Renal cortical epithelial cell (primary cell): ENCODE results near the gene TTBK1. TPM values are rescaled to one million over a fixed set of nuclear protein-coding genes. Genes with fewer than 3 reads are reported as not detected.

Source experiments
- DNase-seq: peaks from one replicate; pipeline ENCODE4 v3.0.0-alpha.2; 2011; ENCODE audit warnings: low read depth
- total RNA-seq: library from RNA; depleted of rRNA; stranded (reverse); fragments of >200 nt; gene quantifications from 2 replicates; pipeline ENCODE4 v1.2.3, GENCODE V29; 2014

Gene TTBK1
- total RNA-seq, 1 donor from 2014 or later, result 0.10 TPM

DNA sequence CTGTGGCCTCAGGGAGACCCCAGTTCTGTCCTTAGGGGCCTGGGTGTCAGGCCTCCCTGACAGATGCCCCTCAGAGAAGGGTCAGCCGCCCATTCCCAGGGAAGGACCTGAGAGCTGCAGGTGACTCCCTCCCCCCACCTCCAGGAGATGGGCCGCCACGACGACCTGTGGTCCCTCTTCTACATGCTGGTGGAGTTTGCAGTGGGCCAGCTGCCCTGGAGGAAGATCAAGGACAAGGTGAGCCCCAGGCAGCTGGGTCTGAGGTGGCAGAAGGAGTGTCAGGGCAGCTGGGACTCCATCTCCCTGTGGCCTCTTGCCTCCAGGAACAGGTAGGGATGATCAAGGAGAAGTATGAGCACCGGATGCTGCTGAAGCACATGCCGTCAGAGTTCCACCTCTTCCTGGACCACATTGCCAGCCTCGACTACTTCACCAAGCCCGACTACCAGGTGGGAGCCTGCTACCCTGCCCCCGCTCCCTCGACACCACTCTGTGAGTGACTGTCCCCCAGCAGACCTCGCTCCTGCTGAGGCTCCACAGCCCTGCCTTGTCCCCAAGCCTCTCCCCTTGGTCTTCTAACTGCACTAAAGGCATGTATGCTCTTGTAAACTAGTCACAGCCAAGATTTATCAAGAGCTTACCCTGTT is 12.2 kb downstream of the TTBK1 start:
- no peak for DNase-seq

GRCh38 chr6:43256670-43257366 is 13.5 kb downstream of the TTBK1 start:
- no peak for DNase-seq

DNA sequence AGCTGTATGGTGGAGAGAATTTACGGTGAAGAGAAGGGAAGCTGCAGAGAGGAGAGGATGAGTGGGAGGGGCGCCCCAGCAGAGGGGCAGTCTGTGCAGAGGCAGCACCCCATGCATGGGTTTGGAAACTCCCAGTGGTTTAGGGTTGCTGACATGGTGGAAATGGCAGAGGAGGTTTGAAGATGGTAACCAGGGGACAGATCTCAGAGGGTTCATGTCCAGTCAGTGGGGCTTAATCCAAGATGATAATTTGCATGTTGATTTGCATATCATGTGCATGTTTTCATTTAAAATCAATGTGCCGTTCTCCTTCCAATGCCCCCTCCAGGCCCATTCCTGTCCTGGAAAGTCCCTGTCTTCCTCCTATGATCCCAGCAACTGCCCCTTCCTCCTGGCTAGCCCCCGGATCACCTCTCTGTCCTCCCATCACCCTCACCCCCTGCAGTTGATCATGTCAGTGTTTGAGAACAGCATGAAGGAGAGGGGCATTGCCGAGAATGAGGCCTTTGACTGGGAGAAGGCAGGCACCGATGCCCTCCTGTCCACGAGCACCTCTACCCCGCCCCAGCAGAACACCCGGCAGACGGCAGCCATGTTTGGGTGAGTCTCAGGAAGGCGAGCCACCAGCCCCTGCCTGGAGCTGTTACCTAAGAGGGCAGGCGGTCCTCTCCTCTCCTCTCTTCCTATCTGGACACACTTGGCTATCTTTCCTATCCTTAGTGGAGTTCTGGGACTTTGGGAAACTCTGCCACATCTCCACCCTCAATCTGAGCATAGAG is 14.3 kb downstream of the TTBK1 start:
- no peak for DNase-seq

- no peak for DNase-seq
Measured at GRCh38 chr6:43258180-43258579, 14.9 kb downstream of the TTBK1 start.

- no peak for DNase-seq
Measured at GRCh38 chr6:43258807-43259686, 15.8 kb downstream of the TTBK1 start.

DNA sequence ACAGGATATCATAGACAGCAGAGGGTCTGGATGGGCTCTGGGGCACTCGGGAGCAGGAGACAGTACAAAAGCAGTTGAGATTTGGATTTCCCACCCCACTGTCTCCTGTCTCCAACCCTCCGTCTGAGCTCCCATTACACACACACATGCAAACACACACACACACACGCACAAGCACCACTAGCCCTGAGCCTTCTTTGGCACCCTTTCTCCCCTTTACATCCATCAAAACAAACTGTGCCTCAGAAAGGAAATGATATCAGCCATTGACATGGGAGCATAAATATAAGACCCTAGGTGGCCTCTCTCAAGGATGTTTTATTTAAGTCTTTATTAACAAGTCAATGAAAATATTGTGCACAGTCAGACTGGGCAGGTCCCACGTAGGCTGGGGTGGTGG is 17.5 kb downstream of the TTBK1 start:
- DNase-seq, result no peak

- DNase-seq, result no peak
Measured at GRCh38 chr6:43261198-43261597, 17.9 kb downstream of the TTBK1 start.

DNA sequence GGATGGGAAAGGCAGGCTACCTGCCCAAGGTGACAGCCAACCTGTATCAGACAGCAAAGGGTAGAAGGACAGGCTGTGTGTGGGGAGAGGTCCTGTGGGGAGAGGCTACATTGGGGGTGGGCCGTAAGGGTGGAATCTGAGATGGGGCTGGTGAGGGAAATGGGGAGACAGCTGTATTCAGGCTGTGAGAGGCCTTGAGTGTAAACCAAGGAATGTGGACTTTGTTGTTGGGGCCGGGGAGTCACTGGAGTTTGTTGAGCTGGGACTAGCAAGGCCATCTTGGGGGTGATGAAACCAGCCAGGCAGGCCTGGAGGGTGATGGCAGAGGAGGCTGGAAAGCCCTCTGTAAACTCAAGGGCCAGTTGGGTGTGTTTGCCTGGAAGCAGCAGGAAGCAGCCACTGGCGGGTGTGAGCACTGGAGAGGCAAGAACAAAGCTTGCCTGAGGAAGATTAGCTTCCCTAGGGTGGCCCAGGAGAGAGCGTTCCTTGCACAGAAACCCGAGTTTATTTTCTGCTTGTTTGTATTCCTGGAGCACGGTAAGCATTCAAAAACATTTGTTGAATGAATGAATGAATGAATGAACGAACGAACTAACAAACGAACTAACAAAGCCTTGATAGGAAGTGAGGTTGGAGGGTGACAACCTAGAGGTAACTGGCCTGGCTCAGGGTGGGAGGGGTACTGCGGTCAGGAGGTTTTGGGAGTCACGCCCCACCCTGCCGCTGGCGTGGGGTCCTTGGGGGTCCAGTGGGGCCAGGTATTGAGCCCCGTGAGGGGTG is 18.9 kb downstream of the TTBK1 start:
- DNase-seq, result no peak

GRCh38 chr6:43262780-43263313 is 19.6 kb downstream of the TTBK1 start:
- DNase-seq, result no peak

DNA sequence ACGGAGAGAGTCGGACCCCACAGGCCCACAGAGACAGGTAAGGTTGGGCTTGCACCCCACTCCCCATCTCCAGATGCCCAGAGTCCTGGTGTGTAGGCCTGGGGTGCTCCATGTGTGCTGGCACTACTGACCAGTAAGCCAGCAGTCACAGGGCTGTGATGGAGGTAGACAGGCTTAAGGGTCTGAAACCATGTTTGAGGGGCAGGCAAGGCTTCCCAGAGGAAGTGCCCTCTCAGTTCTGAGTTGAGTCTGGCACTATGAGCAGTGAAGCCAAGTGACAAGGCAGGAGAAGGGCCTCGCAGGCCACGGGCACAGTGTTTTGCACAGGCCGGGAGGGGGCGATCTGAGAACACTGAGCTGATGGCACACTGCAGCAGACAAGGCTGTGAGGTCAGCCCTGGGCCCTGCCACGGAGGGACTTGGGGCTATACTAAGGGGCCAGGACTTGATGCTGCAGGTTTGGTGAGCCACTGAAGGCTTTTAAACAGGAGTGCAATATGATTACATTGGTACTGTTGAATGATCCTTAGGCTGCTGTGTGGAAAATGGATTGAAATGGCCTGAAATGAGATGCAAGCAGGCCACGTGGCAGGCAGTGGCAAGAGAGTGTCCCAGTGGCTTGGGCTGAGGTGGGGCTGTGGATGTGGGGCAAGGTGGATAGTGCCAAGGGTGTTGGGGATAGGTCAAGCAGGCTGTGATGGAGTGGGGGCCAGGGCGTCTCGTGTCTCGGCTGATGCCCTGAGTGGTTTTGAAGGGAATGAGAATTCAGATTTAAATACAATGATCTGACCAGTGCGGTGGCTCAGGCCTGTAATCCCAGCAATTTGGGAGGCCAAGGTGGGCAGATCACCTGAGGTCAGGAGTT is 20.3 kb downstream of the TTBK1 start:
- peak; percentile 46 for DNase-seq

DNA sequence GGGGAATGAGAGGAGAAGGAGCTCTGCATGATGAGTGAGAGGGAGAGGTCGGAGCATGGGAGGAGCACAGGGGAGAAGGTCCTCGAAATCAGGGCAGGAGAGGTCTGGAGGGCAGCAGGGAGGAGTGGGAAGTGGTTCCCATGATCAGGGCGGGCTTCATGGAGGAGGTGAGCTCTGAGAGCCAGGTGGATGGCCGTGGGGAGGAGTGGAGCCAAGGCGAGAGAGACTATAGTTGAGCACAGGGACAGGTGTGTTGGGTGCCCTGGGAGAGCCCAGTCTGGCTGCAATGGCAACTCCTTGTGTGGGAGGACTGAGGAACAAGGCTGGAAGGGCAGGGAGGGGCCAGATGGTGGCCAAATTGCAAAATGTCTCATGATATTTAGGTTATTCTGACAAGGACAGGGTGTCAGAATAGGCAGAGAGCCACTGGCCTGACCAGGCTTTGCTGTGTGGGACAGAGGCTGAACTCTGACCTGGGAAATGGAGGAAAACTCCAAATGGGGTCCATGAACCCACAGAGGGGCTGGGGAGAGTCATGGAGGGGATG is 21.4 kb downstream of the TTBK1 start:
- DNase-seq, result no peak

DNA sequence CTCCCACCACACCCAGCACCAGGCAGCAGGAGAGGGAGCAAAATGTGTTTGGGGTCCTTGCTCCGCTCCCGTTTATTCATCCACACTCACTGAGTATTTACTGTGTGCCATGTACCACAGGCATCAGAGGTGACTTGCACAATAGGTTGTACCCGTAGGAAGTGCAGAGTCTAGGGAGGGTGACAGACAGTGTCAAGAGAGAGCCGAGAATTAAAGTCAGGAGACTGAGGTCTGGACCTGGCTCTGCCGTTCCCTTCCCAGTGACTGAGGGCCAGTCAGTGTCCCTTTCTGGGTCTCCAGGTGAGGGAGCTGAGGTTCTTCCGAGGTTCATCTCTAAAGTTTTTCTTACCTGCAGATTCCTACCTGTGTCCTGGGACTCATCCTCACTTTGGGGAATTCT is 22.3 kb downstream of the TTBK1 start:
- DNase-seq, result no peak

DNA sequence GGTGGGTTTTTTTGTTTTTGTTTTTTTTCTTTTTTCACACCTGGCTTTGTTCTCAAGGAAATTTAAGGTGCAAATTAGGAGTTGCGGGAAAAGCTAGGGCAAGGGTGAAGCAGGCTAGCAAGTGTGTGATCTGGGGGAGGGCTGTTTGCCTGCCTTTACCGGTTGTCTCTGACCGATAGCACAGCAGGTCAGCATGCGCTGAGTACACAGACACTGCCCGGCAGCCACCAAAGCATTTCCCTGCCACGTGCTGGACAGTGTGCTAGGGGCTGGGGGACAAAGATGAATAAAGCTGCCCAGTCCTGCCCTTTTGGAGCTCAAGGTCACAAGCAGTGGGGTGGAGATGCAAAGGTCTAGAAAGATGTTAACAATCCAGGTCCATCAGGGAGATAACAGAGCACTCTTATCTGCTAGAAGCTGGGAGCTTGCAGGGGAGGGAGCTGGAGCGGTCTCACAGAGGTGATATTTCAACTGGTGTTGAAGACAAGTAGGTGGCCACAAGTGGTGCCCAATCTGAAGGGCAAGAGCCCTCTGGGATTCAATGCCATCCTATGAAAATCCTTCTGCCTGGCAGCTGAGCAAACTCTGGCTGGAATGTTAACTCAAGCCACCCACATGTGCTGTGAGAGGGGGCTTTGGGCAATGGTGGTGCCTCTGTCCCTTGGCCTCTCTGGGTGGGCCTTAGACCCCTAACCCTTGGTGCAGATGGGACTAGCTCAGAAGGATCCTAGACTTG is 24.5 kb downstream of the TTBK1 start:
- no peak for DNase-seq

GRCh38 chr6:43268355-43268700 is 25.0 kb downstream of the TTBK1 start:
- no peak for DNase-seq

DNA sequence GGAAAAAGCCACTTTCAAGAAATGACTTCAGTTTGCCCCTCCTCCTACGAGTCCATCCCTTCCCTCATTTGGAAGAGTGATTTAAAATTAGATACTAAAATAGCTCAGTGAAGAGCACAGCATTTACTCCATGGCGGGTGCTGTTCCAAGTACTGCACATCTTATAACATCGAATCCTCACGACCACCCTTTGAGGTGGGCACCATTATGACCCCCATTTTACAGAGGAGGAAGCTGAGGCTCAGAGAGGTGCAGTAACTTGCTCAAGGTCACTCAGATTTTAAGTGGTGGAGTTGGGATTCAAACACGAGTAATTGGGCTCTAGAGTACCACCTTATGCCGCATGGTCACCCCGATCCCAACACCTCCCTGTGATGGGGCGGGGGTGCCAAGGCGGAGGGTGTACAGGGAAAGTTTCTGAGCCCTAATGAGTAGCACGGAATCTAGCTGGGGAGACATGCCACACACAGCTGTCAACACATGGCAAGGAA is 25.5 kb downstream of the TTBK1 start:
- DNase-seq, result no peak

- DNase-seq, result no peak
Measured at GRCh38 chr6:43269273-43270007, 26.2 kb downstream of the TTBK1 start.

DNA sequence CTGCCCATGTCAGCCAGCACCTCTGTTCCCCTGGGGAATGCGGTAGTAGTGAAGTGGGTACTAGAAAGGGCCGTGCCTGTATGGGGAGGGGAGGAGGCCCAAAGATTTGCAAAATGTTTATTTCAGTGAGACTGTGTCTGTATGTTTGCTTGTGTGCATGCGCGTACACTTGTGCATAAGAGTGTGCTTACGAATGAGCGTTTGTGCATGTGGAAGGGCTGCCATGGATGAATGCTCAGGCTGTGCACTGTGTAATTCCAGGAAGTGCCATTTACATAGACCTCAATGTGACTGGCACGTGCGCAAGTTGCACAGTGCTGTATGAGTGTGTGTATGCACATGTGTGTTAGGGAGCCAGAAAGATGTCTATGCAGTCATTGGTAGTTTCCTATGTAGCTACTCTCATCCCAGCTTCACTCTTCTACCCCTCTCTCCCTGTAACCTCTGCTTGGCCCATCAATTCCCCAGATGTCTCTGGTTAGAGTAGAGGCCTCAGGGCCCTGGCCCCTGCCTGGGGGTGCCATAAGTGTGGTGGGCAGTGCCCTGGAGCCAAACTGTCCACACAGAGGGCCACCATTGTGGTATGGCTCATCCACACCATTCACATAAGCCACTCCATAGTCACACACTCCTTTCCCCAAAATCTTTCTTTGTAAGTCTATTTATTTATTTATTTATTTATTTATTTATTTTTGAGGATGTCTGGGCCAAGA is 28.0 kb downstream of the TTBK1 start:
- DNase-seq, result peak; percentile 31
